KOPT-K1 (cell line): ENCODE data around the gene LY9.

ENCODE experiments used
- H3K27ac ChIP-seq: fragments of 200-600 bp; sonication (generic); 2 replicates; pipeline ENCODE4 v1.5.1; 2016; ENCODE audit warnings: antibody characterized with exemption, mild to moderate bottlenecking, low read depth, low read length; ENCODE audit not compliant: poor library complexity, severe bottlenecking
- H3K36me3 ChIP-seq: fragments of 200-600 bp; sonication (generic); 2 replicates; pipeline ENCODE4 v1.5.1; 2017; ENCODE audit warnings: antibody characterized with exemption, mild to moderate bottlenecking, low read length, moderate library complexity; ENCODE audit not compliant: insufficient read depth
- H3K9me3 ChIP-seq: fragments of 200-600 bp; sonication (generic); 2 replicates; pipeline ENCODE4 v1.5.1; 2017; ENCODE audit warnings: antibody characterized with exemption, low read length, mild to moderate bottlenecking; ENCODE audit not compliant: insufficient read depth, poor library complexity, severe bottlenecking

The LY9 gene

GRCh38 chr1:160795951-160796383 lies at the start of gene LY9:
Gene LY9, plus strand, starts transcription at chr1:160796174. Its CDS starts 14 bp downstream, at chr1:160796188.
- Histone ChIP-seq H3K9me3 (no peaks in the 10 kb centered on the region), H3K36me3 (no peaks in the 10 kb centered on the region), H3K27ac (peak within 1 kb of the TSS; percentile 68)

GRCh38 chr1:160746836-160747500 lies 49.0 kb upstream of the LY9 start:
- no peaks in the 10 kb centered on the region for H3K36me3 ChIP-seq
- H3K27ac ChIP-seq = no peak overlapping the region
- no peaks in the 10 kb centered on the region for H3K9me3 ChIP-seq

GRCh38 chr1:160747717-160748116 lies 48.3 kb upstream of the LY9 start:
- Histone ChIP-seq H3K9me3 (no peaks in the 10 kb centered on the region), H3K36me3 (no peaks in the 10 kb centered on the region), H3K27ac (no peak overlapping the region)

- Histone ChIP-seq H3K36me3 (no peaks in the 10 kb centered on the region), H3K9me3 (no peaks in the 10 kb centered on the region), H3K27ac (no peak overlapping the region)
These were observed 47.6 kb upstream of the LY9 start for GRCh38 chr1:160748181-160748877.

GRCh38 chr1:160748878-160749269 lies 47.1 kb upstream of the LY9 start:
- H3K9me3 ChIP-seq = no peaks in the 10 kb centered on the region
- no peak overlapping the region for H3K27ac ChIP-seq
- no peaks in the 10 kb centered on the region for H3K36me3 ChIP-seq

GRCh38 chr1:160750608-160751007 lies 45.4 kb upstream of the LY9 start:
- H3K27ac ChIP-seq = no peak overlapping the region
- no peaks in the 10 kb centered on the region for H3K9me3 ChIP-seq
- no peaks in the 10 kb centered on the region for H3K36me3 ChIP-seq

- Histone ChIP-seq H3K9me3 (no peaks in the 10 kb centered on the region), H3K27ac (no peak overlapping the region), H3K36me3 (no peaks in the 10 kb centered on the region)
These were observed 43.6 kb upstream of the LY9 start for GRCh38 chr1:160752406-160752805.

- Histone ChIP-seq H3K27ac (no peak overlapping the region), H3K9me3 (no peaks in the 10 kb centered on the region), H3K36me3 (no peaks in the 10 kb centered on the region)
These were observed 43.0 kb upstream of the LY9 start for GRCh38 chr1:160752924-160753323.

- Histone ChIP-seq H3K36me3 (no peaks in the 10 kb centered on the region), H3K27ac (no peak overlapping the region), H3K9me3 (no peaks in the 10 kb centered on the region)
These were observed 42.4 kb upstream of the LY9 start for GRCh38 chr1:160753594-160753993.

- Histone ChIP-seq H3K36me3 (no peaks in the 10 kb centered on the region), H3K9me3 (no peaks in the 10 kb centered on the region), H3K27ac (no peak overlapping the region)
These were observed 40.5 kb upstream of the LY9 start for GRCh38 chr1:160755461-160755860.

GRCh38 chr1:160755911-160756848 lies 39.8 kb upstream of the LY9 start:
- Histone ChIP-seq H3K36me3 (no peaks in the 10 kb centered on the region), H3K27ac (no peak overlapping the region), H3K9me3 (no peaks in the 10 kb centered on the region)

GRCh38 chr1:160756849-160757201 lies 39.1 kb upstream of the LY9 start:
- Histone ChIP-seq H3K9me3 (no peaks in the 10 kb centered on the region), H3K27ac (no peak overlapping the region), H3K36me3 (no peaks in the 10 kb centered on the region)

- no peaks in the 10 kb centered on the region for H3K36me3 ChIP-seq
- H3K27ac ChIP-seq = no peak overlapping the region
- no peaks in the 10 kb centered on the region for H3K9me3 ChIP-seq
These were observed 37.5 kb upstream of the LY9 start for GRCh38 chr1:160758521-160758920.

- H3K36me3 ChIP-seq = no peaks in the 10 kb centered on the region
- H3K27ac ChIP-seq = no peak overlapping the region
- H3K9me3 ChIP-seq = no peaks in the 10 kb centered on the region
These were observed 36.2 kb upstream of the LY9 start for GRCh38 chr1:160759740-160760139.

GRCh38 chr1:160761046-160761445 lies 34.9 kb upstream of the LY9 start:
- no peaks in the 10 kb centered on the region for H3K9me3 ChIP-seq
- H3K36me3 ChIP-seq = no peaks in the 10 kb centered on the region
- H3K27ac ChIP-seq = no peak overlapping the region
